Activated CD4-positive, CD25-positive, alpha-beta regulatory T cell treated with anti-CD3 and anti-CD28 coated beads, Interleukin-2, amount 50 U/mL, for 72 hours (primary cell): ENCODE measurements around the gene GASK1A.

Source experiments
- DNase-seq: peaks from one replicate; pipeline ENCODE4 v3.0.0; 2021

The GASK1A gene

GRCh38 chr3:43073116-43073835 is 94.2 kb downstream of the GASK1A start:
- no peak for DNase-seq

- DNase-seq: no peak
Measured at GRCh38 chr3:43073836-43074220, 94.7 kb downstream of the GASK1A start.

GRCh38 chr3:43074482-43074881 is 95.4 kb downstream of the GASK1A start:
- no peak for DNase-seq

GRCh38 chr3:43074901-43075689 is 96.0 kb downstream of the GASK1A start:
- DNase-seq: no peak

GRCh38 chr3:43075904-43076661 is 97.0 kb downstream of the GASK1A start:
- DNase-seq: no peak

- no peak for DNase-seq
Measured at GRCh38 chr3:43076857-43077256, 97.7 kb downstream of the GASK1A start.

- DNase-seq: no peak
Measured at GRCh38 chr3:43077261-43077660, 98.2 kb downstream of the GASK1A start.

GRCh38 chr3:43077707-43078106 is 98.6 kb downstream of the GASK1A start:
- no peak for DNase-seq

GRCh38 chr3:43079536-43080332 is 100.6 kb downstream of the GASK1A start:
- no peak for DNase-seq

GRCh38 chr3:43080726-43081568 is 101.8 kb downstream of the GASK1A start:
- DNase-seq: no peak

GRCh38 chr3:43081796-43082195 is 102.7 kb downstream of the GASK1A start:
- DNase-seq: no peak

GRCh38 chr3:43082457-43082856 is 103.3 kb downstream of the GASK1A start:
- DNase-seq: no peak

GRCh38 chr3:43086460-43087165 is 107.5 kb downstream of the GASK1A start:
- no peak for DNase-seq

GRCh38 chr3:43087249-43087776 is 108.2 kb downstream of the GASK1A start:
- no peak for DNase-seq

GRCh38 chr3:43089081-43089480 is 110.0 kb downstream of the GASK1A start:
- DNase-seq: no peak

- DNase-seq: no peak
Measured at GRCh38 chr3:43090238-43090637, 111.1 kb downstream of the GASK1A start.

GRCh38 chr3:43091481-43091880 is 112.4 kb downstream of the GASK1A start:
- DNase-seq: no peak

- DNase-seq: no peak
Measured at GRCh38 chr3:43093006-43093405, 113.9 kb downstream of the GASK1A start.

- no peak for DNase-seq
Measured at GRCh38 chr3:43093974-43094373, 114.9 kb downstream of the GASK1A start.

- DNase-seq: no peak
Measured at GRCh38 chr3:43094381-43094780, 115.3 kb downstream of the GASK1A start.

- DNase-seq: no peak
Measured at GRCh38 chr3:43094851-43095250, 115.7 kb downstream of the GASK1A start.
